Natural killer cell (primary cell): ENCODE measurements around the gene VEGFA. TPM values are rescaled to one million over a fixed set of nuclear protein-coding genes. Genes with fewer than 3 reads are reported as not detected.

Source experiments
- ATAC-seq, 3 donors: fragments of 150-1000 bp in 2 of 3; fragments of 200-7000 bp in 1 of 3; cut with Tn5 transposase; 1 replicate in 1 of 3; 2 replicates in 2 of 3; pipeline ENCODE4 v1.10.0; 2021; ENCODE audit warnings: mild to moderate bottlenecking in 2 of 3, moderate library complexity in 2 of 3
- DNase-seq, 2 donors: peaks; one replicate each; pipeline versions ENCODE4 v3.0.0 to v3.0.0-alpha.2; 2013 to 2021; ENCODE audit warnings: mixed read lengths in 1 of 2
- H3K27ac ChIP-seq: one replicate; pipeline ENCODE4 v1.5.1; 2013; ENCODE audit warnings: mild to moderate bottlenecking, low read length
- H3K27me3 ChIP-seq: one replicate; pipeline ENCODE4 v1.6.1; 2013; ENCODE audit warnings: low read length; ENCODE audit not compliant: control insufficient read depth, insufficient read depth
- H3K36me3 ChIP-seq: one replicate; pipeline ENCODE4 v1.6.1; 2013; ENCODE audit warnings: low read length; ENCODE audit not compliant: control insufficient read depth, insufficient read depth
- H3K4me1 ChIP-seq: one replicate; pipeline ENCODE4 v1.6.1; 2013; ENCODE audit warnings: low read length; ENCODE audit not compliant: control insufficient read depth, insufficient read depth
- H3K4me3 ChIP-seq: one replicate; pipeline ENCODE4 v1.5.1; 2013; ENCODE audit warnings: low read length
- H3K9me3 ChIP-seq: one replicate; pipeline ENCODE4 v1.6.1; 2013; ENCODE audit warnings: low read length; ENCODE audit not compliant: control insufficient read depth, insufficient read depth
- H3K27ac Mint-ChIP-seq, 2 donors: one replicate each; pipeline ENCODE4 v1.8.0; 2022; ENCODE audit warnings: mild to moderate bottlenecking in 2 of 2, mixed read lengths in 2 of 2, moderate library complexity in 1 of 2
- H3K27me3 Mint-ChIP-seq, 2 donors: one replicate each; pipeline ENCODE4 v1.8.0; 2022; ENCODE audit warnings: low read depth in 2 of 2, mixed read lengths in 2 of 2
- H3K36me3 Mint-ChIP-seq: one replicate; pipeline ENCODE4 v1.8.0; 2022; ENCODE audit warnings: mixed read lengths
- H3K4me1 Mint-ChIP-seq, 2 donors: one replicate each; pipeline ENCODE4 v1.8.0; 2022; ENCODE audit warnings: mixed read lengths in 2 of 2
- H3K4me3 Mint-ChIP-seq: one replicate; pipeline ENCODE4 v1.8.0; 2022; ENCODE audit warnings: mild to moderate bottlenecking, moderate library complexity, mixed read lengths
- H3K9me3 Mint-ChIP-seq, 2 donors: one replicate each; pipeline ENCODE4 v1.8.0; 2022; ENCODE audit warnings: mixed read lengths in 2 of 2
- WGBS: methylation state at CpG from one replicate; pipeline ENCODE4 v1.1.7; 2013; ENCODE audit warnings: missing lambda C conversion rate; ENCODE audit not compliant: insufficient coverage; 5-methylcytosine and 5-hydroxymethylcytosine counted together
- intact Hi-C: fragments of 100-400 bp; cut with micrococcal nuclease; formaldehyde crosslinking; loops from one replicate; pipeline ENCODE4 v1.14.2; 2022
- total RNA-seq, 4 donors: library from RNA; stranded (reverse); fragments of 120-200 nt in 1 of 4; gene quantifications; one replicate each; pipeline versions ENCODE4 v1.2.3 to v1.2.4, GENCODE V29; 2013 to 2022
- TF ChIP-seq, protein P1 (sequence below): fragments of 200-600 bp; IDR thresholded peaks from one replicate; pipeline ENCODE4 v1.8.0; 2022; ENCODE audit warnings: antibody characterized with exemption

The VEGFA gene
- total RNA-seq, 3 donors from 2014 or later (not counting 1 experiment from before 2014, with no cell fraction given): 3.6 to 27.5 (median 3.7) TPM

DNA sequence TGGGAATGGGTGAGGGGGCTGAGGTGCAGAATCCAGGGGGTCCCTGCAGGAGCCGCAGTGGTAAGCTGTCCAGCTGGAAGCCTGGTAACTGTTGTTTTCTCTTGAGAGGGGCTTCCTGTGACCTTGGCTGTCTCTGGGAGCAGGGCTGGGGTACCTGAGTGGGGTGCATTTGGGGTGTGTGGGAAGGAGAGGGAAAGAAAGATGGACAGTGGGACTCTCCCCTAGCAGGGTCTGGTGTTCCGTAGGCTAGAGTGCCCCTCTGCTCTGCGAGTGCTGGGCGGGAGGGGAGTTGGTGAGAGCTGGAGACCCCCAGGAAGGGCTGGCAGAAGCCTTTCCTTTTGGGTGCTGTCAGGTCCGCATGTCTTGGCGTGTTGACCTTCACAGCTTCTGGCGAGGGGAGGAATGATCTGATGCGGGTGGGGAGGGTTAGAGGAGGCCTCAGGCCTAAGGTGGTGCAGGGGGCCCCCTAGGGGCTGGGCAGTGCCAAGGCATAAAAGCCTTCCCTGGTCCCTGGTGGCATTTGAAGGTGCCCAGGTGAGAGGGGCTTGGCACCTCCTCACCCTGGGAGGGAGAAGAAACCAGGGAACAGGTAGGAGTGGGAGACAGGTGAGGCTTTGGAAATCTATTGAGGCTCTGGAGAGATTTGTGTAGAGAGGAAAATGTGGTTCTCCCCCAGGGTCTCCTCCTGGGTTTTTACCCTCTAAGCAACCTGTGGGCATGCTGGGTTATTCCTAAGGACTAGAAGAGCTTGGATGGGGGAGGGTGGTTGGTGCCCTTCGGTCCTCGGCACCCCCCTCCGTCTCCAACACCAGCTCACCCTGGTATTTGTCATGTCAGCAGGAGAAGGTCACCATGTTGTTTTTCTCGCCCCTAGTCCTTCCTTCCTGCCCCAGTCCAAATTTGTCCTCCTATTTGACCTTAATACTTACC, 3.3 kb downstream of the VEGFA start:
- H3K27me3 Mint-ChIP-seq: peaks cover 7 to 30% of the 10 kb centered on the region in 2 donors
- peaks cover 19 to 40% of the 10 kb centered on the region in 2 donors for H3K4me1 Mint-ChIP-seq
- TF ChIP-seq, protein P1, sequence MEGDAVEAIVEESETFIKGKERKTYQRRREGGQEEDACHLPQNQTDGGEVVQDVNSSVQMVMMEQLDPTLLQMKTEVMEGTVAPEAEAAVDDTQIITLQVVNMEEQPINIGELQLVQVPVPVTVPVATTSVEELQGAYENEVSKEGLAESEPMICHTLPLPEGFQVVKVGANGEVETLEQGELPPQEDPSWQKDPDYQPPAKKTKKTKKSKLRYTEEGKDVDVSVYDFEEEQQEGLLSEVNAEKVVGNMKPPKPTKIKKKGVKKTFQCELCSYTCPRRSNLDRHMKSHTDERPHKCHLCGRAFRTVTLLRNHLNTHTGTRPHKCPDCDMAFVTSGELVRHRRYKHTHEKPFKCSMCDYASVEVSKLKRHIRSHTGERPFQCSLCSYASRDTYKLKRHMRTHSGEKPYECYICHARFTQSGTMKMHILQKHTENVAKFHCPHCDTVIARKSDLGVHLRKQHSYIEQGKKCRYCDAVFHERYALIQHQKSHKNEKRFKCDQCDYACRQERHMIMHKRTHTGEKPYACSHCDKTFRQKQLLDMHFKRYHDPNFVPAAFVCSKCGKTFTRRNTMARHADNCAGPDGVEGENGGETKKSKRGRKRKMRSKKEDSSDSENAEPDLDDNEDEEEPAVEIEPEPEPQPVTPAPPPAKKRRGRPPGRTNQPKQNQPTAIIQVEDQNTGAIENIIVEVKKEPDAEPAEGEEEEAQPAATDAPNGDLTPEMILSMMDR: peak; percentile 71
- 73% methylated on average over 12 of the region's 12 CpGs for WGBS
- no peaks in the 10 kb centered on the region for H3K9me3 Mint-ChIP-seq
- H3K27ac ChIP-seq: no peak overlapping the region
- H3K36me3 Mint-ChIP-seq: no peaks in the 10 kb centered on the region
- peak in 1 of 2 donors; percentile 64 for DNase-seq
- H3K27ac Mint-ChIP-seq: peak overlapping the region in 1 of 2 donors; percentile 57
- H3K4me3 Mint-ChIP-seq: peak overlapping the region; percentile 59
- no peak overlapping the region for H3K4me3 ChIP-seq
- intact Hi-C loops: loop anchor here (5.0 kb wide), 1 partner anchor 106 kb away; no protein-coding TSS in a partner anchor
- ATAC-seq: no peak
- H3K9me3 ChIP-seq: no peaks in the 10 kb centered on the region
- H3K27me3 ChIP-seq: peaks cover 26% of the 10 kb centered on the region
- no peaks in the 10 kb centered on the region for H3K36me3 ChIP-seq
- H3K4me1 ChIP-seq: peaks cover 34% of the 10 kb centered on the region

DNA sequence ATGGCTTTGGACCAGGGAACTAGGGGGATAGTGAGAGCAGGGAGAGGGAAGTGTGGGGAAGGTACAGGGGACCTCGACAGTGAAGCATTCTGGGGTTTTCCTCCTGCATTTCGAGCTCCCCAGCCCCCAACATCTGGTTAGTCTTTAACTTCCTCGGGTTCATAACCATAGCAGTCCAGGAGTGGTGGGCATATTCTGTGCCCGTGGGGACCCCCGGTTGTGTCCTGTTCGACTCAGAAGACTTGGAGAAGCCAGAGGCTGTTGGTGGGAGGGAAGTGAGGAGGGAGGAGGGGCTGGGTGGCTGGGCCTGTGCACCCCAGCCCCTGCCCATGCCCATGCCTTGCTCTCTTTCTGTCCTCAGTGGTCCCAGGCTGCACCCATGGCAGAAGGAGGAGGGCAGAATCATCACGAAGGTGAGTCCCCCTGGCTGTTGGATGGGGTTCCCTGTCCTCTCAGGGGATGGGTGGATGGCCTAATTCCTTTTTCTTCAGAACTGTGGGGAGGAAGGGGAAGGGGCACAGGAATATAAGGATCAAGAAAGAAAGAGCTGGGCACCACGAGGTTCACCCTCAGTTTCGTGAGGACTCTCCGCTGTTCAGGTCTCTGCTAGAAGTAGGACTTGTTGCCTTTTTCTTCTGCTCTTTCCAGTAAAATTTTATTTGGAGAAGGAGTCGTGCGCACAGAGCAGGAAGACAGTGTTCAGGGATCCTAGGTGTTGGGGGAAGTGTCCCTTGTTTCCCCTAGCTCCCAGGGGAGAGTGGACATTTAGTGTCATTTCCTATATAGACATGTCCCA, 4.2 kb downstream of the VEGFA start:
- no peaks in the 10 kb centered on the region for H3K9me3 ChIP-seq
- DNase-seq (no peak), ATAC-seq (no peak)
- no peaks in the 10 kb centered on the region for H3K9me3 Mint-ChIP-seq
- H3K27me3 ChIP-seq: peaks cover 26% of the 10 kb centered on the region
- no peak overlapping the region for H3K4me3 Mint-ChIP-seq
- H3K4me3 ChIP-seq: no peak overlapping the region
- WGBS: 77% methylated on average over 10 of the region's 12 CpGs
- peaks cover 34% of the 10 kb centered on the region for H3K4me1 ChIP-seq
- H3K27ac Mint-ChIP-seq: no peak overlapping the region
- H3K36me3 ChIP-seq: no peaks in the 10 kb centered on the region
- no peak overlapping the region for H3K27ac ChIP-seq
- TF ChIP-seq, protein P1: no peak
- intact Hi-C loops: loop anchor here (5.0 kb wide), 1 partner anchor 107 kb away; no protein-coding TSS in a partner anchor
- peaks cover 7 to 29% of the 10 kb centered on the region in 2 donors for H3K27me3 Mint-ChIP-seq
- peaks cover 19 to 39% of the 10 kb centered on the region in 2 donors for H3K4me1 Mint-ChIP-seq
- H3K36me3 Mint-ChIP-seq: no peaks in the 10 kb centered on the region

DNA sequence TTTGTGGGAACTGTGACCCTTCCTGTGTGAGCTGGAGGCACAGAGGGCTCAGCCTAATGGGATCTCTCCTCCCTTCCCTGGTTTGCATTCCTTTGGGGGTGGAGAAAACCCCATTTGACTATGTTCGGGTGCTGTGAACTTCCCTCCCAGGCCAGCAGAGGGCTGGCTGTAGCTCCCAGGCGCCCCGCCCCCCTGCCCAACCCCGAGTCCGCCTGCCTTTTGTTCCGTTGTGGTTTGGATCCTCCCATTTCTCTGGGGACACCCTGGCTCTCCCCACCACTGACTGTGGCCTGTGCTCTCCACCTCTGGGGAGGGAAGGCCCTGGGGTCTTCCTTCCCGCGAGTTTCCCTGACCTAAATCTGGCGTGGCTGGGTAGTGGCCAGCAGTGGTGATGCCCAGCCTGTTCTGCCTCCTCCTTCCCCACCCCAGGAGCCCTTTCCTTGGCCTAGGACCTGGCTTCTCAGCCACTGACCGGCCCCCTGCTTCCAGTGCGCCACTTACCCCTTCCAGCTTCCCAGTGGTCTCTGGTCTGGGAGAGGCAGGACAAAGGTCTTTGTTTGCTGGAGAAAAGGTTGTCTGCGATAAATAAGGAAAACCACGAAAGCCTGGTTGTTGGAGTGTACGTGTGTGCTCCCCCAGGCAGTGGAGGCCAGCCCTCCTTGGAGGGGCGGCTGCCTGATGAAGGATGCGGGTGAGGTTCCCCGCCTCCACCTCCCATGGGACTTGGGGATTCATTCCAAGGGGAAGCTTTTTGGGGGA, 4.9 kb downstream of the VEGFA start:
- H3K36me3 Mint-ChIP-seq: no peaks in the 10 kb centered on the region
- H3K4me3 ChIP-seq: no peak overlapping the region
- no peaks in the 10 kb centered on the region for H3K9me3 Mint-ChIP-seq
- peaks cover 19 to 33% of the 10 kb centered on the region in 2 donors for H3K4me1 Mint-ChIP-seq
- intact Hi-C loops: loop anchor here (5.0 kb wide), 1 partner anchor 108 kb away; no protein-coding TSS in a partner anchor
- peaks cover 26% of the 10 kb centered on the region for H3K27me3 ChIP-seq
- no peak overlapping the region for H3K27ac ChIP-seq
- no peaks in the 10 kb centered on the region for H3K9me3 ChIP-seq
- peaks cover 28% of the 10 kb centered on the region for H3K4me1 ChIP-seq
- ATAC-seq (peak; percentile 29 to 34 (median 34)), DNase-seq (peak; percentile 35 to 77)
- H3K4me3 Mint-ChIP-seq: no peak overlapping the region
- H3K27ac Mint-ChIP-seq: no peak overlapping the region
- 28% methylated on average over 17 of the region's 17 CpGs for WGBS
- no peaks in the 10 kb centered on the region for H3K36me3 ChIP-seq
- TF ChIP-seq, protein P1: peak; percentile 82
- H3K27me3 Mint-ChIP-seq: peaks cover 7 to 24% of the 10 kb centered on the region in 2 donors
